Ishikawa (cell line): ENCODE results near the gene SSH2.

ENCODE experiments used
- CEBPB ChIP-seq: IDR thresholded peaks from 2 replicates; pipeline ENCODE4 v1.6.1; 2012
- CREB1 ChIP-seq: IDR thresholded peaks from 2 replicates; pipeline ENCODE4 v1.6.1; 2012; ENCODE audit warnings: low read depth
- EGR1 ChIP-seq: IDR thresholded peaks from 2 replicates; pipeline ENCODE4 v1.6.1; 2012
- EP300 ChIP-seq: IDR thresholded peaks from 2 replicates; pipeline ENCODE4 v1.6.1; 2012; ENCODE audit warnings: borderline replicate concordance
- FOXM1 ChIP-seq: IDR thresholded peaks from 2 replicates; pipeline ENCODE4 v1.6.1; 2012; ENCODE audit warnings: low read depth, borderline replicate concordance
- MAX ChIP-seq: IDR thresholded peaks from 2 replicates; pipeline ENCODE4 v1.6.1; 2012
- NFIC ChIP-seq: IDR thresholded peaks from 2 replicates; pipeline ENCODE4 v1.6.1; 2012
- RAD21 ChIP-seq: IDR thresholded peaks from 2 replicates; pipeline ENCODE4 v1.6.1; 2012; ENCODE audit warnings: low read depth
- TAF1 ChIP-seq: IDR thresholded peaks from 2 replicates; pipeline ENCODE4 v1.6.1; 2012; ENCODE audit warnings: low read depth, mild to moderate bottlenecking
- TCF12 ChIP-seq: IDR thresholded peaks from 2 replicates; pipeline ENCODE4 v1.6.1; 2012; ENCODE audit warnings: low read depth
- TEAD4 ChIP-seq: IDR thresholded peaks from 2 replicates; pipeline ENCODE4 v1.6.1; 2012
- YY1 ChIP-seq: IDR thresholded peaks from 2 replicates; pipeline ENCODE4 v1.6.1; 2012; ENCODE audit warnings: low read depth
- ZBTB7A ChIP-seq: IDR thresholded peaks from 2 replicates; pipeline ENCODE4 v1.6.1; 2012; ENCODE audit warnings: low read depth
- TF ChIP-seq, protein P1 (sequence below): IDR thresholded peaks from 2 replicates; pipeline ENCODE4 v1.6.1; 2012; ENCODE audit warnings: low read depth, mild to moderate bottlenecking
- TF ChIP-seq, protein P2 (sequence below): IDR thresholded peaks from 2 replicates; pipeline ENCODE4 v1.6.1; 2012

Gene SSH2

GRCh38 chr17:29956225-29956624 lies 26.2 kb upstream of the SSH2 start:
- TF ChIP-seq EP300, result no peak
- TF ChIP-seq, protein P1, sequence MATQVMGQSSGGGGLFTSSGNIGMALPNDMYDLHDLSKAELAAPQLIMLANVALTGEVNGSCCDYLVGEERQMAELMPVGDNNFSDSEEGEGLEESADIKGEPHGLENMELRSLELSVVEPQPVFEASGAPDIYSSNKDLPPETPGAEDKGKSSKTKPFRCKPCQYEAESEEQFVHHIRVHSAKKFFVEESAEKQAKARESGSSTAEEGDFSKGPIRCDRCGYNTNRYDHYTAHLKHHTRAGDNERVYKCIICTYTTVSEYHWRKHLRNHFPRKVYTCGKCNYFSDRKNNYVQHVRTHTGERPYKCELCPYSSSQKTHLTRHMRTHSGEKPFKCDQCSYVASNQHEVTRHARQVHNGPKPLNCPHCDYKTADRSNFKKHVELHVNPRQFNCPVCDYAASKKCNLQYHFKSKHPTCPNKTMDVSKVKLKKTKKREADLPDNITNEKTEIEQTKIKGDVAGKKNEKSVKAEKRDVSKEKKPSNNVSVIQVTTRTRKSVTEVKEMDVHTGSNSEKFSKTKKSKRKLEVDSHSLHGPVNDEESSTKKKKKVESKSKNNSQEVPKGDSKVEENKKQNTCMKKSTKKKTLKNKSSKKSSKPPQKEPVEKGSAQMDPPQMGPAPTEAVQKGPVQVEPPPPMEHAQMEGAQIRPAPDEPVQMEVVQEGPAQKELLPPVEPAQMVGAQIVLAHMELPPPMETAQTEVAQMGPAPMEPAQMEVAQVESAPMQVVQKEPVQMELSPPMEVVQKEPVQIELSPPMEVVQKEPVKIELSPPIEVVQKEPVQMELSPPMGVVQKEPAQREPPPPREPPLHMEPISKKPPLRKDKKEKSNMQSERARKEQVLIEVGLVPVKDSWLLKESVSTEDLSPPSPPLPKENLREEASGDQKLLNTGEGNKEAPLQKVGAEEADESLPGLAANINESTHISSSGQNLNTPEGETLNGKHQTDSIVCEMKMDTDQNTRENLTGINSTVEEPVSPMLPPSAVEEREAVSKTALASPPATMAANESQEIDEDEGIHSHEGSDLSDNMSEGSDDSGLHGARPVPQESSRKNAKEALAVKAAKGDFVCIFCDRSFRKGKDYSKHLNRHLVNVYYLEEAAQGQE, result no peak
- TF ChIP-seq TAF1, result no peak
- no peak for TF ChIP-seq TEAD4
- TF ChIP-seq FOXM1, result no peak
- TF ChIP-seq, protein P2, sequence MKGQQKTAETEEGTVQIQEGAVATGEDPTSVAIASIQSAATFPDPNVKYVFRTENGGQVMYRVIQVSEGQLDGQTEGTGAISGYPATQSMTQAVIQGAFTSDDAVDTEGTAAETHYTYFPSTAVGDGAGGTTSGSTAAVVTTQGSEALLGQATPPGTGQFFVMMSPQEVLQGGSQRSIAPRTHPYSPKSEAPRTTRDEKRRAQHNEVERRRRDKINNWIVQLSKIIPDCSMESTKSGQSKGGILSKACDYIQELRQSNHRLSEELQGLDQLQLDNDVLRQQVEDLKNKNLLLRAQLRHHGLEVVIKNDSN, result no peak
- no peak for TF ChIP-seq TCF12
- no peak for TF ChIP-seq RAD21
- no peak for TF ChIP-seq CEBPB
- no peak for TF ChIP-seq ZBTB7A
- TF ChIP-seq NFIC, result no peak
- no peak for TF ChIP-seq CREB1
- TF ChIP-seq EGR1, result no peak
- TF ChIP-seq MAX, result no peak
- no peak for TF ChIP-seq YY1

- no peak for TF ChIP-seq TCF12
Measured at GRCh38 chr17:29954405-29954804, 24.4 kb upstream of the SSH2 start.

GRCh38 chr17:29949696-29950095 lies 19.7 kb upstream of the SSH2 start:
- TF ChIP-seq, protein P2, result no peak
- TF ChIP-seq EGR1 (no peak), MAX (no peak), RAD21 (no peak), TEAD4 (no peak)

- no peak for TF ChIP-seq TEAD4
- TF ChIP-seq EP300, result no peak
- TF ChIP-seq TAF1, result no peak
- TF ChIP-seq RAD21, result no peak
Measured at GRCh38 chr17:29948448-29949215, 18.6 kb upstream of the SSH2 start.

DNA sequence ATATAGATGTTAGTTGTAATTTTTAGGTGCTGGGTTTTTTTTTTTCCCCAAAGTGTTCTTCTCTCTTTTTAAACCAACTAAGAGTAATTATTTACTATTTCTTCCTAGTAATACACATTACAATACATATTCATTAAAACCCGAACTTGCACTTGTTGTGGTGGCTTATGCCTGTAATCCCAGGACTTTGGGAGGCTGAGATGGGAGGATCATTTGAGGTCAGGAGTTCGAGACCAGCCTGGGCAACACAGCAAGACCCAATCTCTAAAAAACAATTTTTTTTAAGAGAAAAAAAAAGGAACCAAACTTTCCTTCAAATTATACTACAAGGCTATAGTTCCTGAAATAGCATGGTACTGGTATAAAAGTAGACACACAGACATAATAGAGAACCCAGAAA lies 15.3 kb upstream of the SSH2 start:
- TF ChIP-seq RAD21 (no peak), EGR1 (no peak), FOXM1 (no peak), EP300 (no peak)
- TF ChIP-seq, protein P2, result no peak
- TF ChIP-seq, protein P1, result no peak

DNA sequence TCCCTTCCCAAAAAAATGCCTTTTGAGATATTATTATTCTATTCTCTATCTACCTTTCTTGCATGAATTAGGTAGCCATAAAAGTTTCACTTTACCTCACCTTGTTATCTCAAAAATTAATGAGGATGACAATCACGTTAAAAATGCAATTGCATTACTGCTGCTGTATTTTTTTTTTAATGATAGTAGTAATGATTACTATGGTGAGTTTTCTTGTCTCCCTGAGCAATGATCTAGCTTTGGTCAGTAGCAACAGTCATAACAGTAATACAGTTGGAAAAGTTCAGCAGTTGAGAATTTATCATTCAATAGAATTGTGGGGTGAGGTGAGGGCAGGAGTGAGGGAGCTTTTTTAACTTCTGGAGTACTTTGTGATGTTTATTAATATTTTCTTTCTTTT lies 11.3 kb upstream of the SSH2 start, which contains the start of gene EFCAB5:
TSS of gene EFCAB5 (plus strand) at position 301 of the 400 bp plus-strand sequence. CDS start 163 bp downstream, outside the sequence.
- TF ChIP-seq, protein P2, result no peak
- no peak for TF ChIP-seq ZBTB7A
- TF ChIP-seq YY1, result no peak
- no peak for TF ChIP-seq NFIC
- TF ChIP-seq FOXM1, result no peak
- no peak for TF ChIP-seq TAF1
- no peak for TF ChIP-seq TCF12
- no peak for TF ChIP-seq MAX
